ENCODE measurements around the gene OR2Z1.
"Not testable (repeated sequence)": the region's sequence is repeated elsewhere in the genome, so short reads cannot be mapped to it uniquely, and the experiment has no call there.

Gene OR2Z1

DNA sequence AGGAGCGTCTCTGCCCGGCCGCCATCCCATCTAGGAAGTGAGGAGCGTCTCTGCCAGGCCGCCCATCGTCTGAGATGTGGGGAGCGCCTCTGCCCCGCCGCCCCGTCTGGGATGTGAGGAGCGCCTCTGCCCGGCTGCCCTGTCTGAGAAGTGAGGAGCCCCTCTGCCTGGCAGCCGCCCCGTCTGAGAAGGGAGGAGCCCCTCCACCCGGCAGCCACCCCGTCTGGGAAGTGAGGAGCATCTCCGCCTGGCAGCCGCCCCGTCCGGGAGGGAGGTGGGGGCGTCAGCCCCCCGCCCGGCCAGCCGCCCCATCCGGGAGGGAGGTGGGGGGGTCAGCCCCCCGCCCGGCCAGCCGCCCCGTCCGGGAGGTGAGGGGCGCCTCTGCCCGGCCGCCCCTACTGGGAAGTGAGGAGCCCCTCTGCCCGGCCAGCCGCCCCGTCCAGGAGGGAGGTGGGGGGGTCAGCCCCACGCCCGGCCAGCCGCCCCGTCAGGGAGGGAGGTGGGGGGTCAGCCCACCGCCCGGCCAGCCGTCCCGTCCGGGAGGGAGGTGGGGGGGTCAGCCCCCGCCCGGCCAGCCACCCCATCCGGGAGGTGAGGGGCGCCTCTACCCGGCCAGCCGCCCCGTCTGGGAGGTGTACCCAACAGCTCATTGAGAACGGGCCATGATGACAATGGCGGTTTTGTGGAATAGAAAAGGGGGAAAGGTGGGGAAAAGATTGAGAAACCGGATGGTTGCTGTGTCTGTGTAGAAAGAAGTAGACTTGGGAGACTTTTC lies 18.0 kb downstream of the OR2Z1 start:
- not testable (repeated sequence) for H3K36me3 ChIP-seq (ENCODE audit: insufficient read depth, low read length); H3K9ac ChIP-seq (ENCODE audit: low read depth, low read length); H3K9me3 ChIP-seq (ENCODE audit: control insufficient read depth, insufficient read depth, low read length); H3K4me1 ChIP-seq (ENCODE audit: insufficient read depth, low read length)

DNA sequence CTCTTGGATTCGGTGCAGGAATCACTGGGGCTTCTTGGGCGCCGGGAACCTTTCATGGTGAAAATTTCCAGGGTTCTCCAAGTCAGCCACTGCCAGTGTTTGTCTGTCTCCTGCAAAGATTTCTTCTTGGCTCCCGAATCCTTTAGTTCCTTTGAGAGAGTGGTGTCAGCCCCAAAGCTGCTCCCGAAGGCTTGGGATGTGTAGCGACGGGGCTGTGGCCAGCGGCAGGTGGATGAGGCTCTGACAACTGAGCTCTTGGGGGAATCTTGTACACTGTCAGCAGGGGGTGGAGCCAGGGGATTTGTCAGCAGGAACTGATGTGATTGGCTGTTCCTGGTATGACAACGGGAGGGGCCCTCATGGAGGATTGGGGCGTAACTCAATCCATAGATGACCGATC lies 45.8 kb downstream of the OR2Z1 start:
- H3K4me1 ChIP-seq (ENCODE audit: insufficient read depth, low read length); H3K9ac ChIP-seq (ENCODE audit: low read depth, low read length); H3K9me3 ChIP-seq (ENCODE audit: control insufficient read depth, insufficient read depth, low read length); H3K36me3 ChIP-seq (ENCODE audit: insufficient read depth, low read length): not testable (repeated sequence)

DNA sequence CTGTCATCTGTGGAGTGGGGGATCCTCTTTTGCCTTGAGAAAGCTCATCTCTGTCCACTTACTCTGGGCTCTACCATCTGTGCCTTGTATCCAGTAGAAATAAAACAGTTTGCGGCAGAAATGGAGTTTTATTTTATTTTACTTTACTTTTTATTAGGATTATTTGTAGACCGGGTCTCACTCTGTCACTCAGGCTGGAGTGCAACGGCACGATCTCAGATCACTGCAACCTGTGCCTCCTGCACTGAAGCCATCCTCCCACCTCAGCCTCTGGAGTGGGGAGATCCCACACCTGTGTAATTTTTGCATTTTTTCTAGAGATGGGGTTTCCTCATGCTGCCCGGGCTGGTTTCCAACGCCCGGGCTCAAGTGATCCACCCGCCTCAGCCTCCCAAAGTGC lies 47.8 kb downstream of the OR2Z1 start:
- H3K9ac ChIP-seq (ENCODE audit: low read depth, low read length); H3K4me1 ChIP-seq (ENCODE audit: insufficient read depth, low read length); H3K9me3 ChIP-seq (ENCODE audit: control insufficient read depth, insufficient read depth, low read length); H3K36me3 ChIP-seq (ENCODE audit: insufficient read depth, low read length): not testable (repeated sequence)

DNA sequence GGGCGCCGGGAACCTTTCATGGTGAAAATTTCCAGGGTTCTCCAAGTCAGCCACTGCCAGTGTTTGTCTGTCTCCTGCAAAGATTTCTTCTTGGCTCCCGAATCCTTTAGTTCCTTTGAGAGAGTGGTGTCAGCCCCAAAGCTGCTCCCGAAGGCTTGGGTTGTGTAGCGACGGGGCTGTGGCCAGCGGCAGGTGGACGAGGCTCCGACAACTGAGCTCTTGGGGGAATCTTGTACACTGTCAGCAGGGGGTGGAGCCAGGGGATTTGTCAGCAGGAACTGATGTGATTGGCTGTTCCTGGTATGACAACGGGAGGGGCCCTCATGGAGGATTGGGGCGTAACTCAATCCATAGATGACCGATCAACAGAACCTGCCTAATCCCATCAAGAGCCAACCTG lies 52.2 kb downstream of the OR2Z1 start:
- not testable (repeated sequence) for H3K9ac ChIP-seq (ENCODE audit: low read depth, low read length); H3K9me3 ChIP-seq (ENCODE audit: control insufficient read depth, insufficient read depth, low read length); H3K36me3 ChIP-seq (ENCODE audit: insufficient read depth, low read length); H3K4me1 ChIP-seq (ENCODE audit: insufficient read depth, low read length)

Measured in ES-I3 (cell line).